ENCODE data around the gene DCXR. TPM values are rescaled to one million over a fixed set of nuclear protein-coding genes. Genes with fewer than 3 reads are reported as not detected.
"Not testable (repeated sequence)": the region's sequence is repeated elsewhere in the genome, so short reads cannot be mapped to it uniquely, and the experiment has no call there.

DCXR gene
- total and polyA plus RNA-seq, 7 donors = 44.3 to 163 (median 94.8) TPM

DNA sequence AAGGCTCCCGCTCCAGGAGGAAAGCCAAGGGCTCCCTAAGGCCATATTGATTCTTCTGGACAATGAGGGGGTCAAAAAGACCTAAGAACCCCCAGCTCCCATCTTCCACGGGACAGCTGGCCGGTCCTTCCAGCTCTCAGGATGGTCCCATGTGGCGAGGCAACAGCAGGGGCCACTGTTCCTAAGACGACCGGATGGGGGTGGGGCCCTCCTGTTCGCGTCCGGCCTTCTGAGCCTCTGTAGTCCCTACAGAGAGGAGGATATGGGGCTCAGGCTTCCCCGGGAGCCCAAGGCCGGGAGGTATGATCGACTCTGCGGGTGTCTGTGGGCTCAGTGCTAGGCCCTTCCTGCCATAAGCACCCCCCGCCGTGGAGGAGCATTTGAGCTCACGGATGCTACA, 6.0 kb upstream of the DCXR start:
- Histone ChIP-seq H3K9me3 (no peaks in the 10 kb centered on the region), H3K27ac (no peak overlapping the region), H3K27me3 (no peaks in the 10 kb centered on the region), H3K36me3 (peaks cover 0 to 18% (median 3%) of the 10 kb centered on the region in 4 donors), H3K4me3 (no peak overlapping the region), H3K4me1 (no peaks in the 10 kb centered on the region)
- WGBS, 2 donors = 84 to 88% methylated on average over 16 of the region's 16 CpGs
- intact Hi-C loops (cut with DNase I) = no loop called here
- DNase-seq = no peak
- TF ChIP-seq EP300 (IDR thresholded peaks at IDR 0.05) (no peak), POLR2A (IDR thresholded peaks at IDR 0.05) (no peak), CTCF (IDR thresholded peaks at IDR 0.05) (no peak), POLR2AphosphoS5 (IDR thresholded peaks at IDR 0.05) (no peak)

GRCh38 chr17:82042649-82043048, 5.2 kb upstream of the DCXR start:
- WGBS, 2 donors = 89 to 90% methylated on average over 9 of the region's 9 CpGs
- H3K4me3 ChIP-seq = no peak overlapping the region
- H3K4me1 ChIP-seq = peaks cover 0 to 5% (median 2%) of the 10 kb centered on the region in 4 donors
- no peak overlapping the region for H3K27ac ChIP-seq
- intact Hi-C loops (cut with DNase I) = no loop called here
- no peak for TF ChIP-seq EP300 (IDR thresholded peaks at IDR 0.05)
- TF ChIP-seq POLR2AphosphoS5 (IDR thresholded peaks at IDR 0.05) = no peak
- no peak for TF ChIP-seq POLR2A (IDR thresholded peaks at IDR 0.05)
- TF ChIP-seq CTCF (IDR thresholded peaks at IDR 0.05) = no peak
- H3K9me3 ChIP-seq = no peaks in the 10 kb centered on the region
- no peaks in the 10 kb centered on the region for H3K27me3 ChIP-seq
- no peak for DNase-seq
- H3K36me3 ChIP-seq = peaks cover 0 to 9% (median 2%) of the 10 kb centered on the region in 4 donors

DNA sequence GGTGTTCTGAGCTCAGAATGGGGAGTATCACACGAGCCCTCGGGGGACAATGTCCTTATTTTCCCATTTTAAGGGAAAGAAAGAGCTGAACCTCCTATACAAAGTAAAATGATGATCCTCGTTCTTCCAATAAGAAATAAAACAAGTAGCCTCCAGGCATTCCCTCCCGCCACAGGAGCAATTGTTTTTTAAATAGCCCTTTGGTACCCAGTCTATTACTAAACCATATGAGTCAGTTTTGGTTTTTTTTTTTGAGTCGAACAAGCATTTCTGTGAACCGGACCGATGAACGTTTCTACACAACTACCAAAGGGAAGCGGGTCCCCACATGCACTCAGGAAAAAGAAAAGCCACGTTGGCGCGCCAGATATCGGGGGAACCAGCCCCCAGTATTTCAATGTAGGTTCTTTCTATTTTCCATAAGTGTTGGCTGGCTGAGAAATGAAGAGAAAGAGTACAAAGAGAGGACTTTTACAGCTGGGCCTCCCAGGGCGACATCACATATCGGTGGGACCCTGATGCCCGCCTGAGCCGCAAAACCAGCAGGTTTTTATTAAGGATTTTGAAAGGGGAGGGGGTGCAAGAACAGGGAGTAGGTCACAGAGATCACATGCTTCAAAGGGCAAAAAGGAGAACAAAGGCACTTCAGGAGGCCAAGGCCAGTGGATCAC, 3.8 kb upstream of the DCXR start:
- DNase-seq = no peak
- Histone ChIP-seq H3K27ac (no peak overlapping the region), H3K36me3 (no peaks in the 10 kb centered on the region), H3K4me3 (no peak overlapping the region), H3K4me1 (peaks cover 3 to 14% (median 10%) of the 10 kb centered on the region in 4 donors), H3K27me3 (no peaks in the 10 kb centered on the region), H3K9me3 (no peaks in the 10 kb centered on the region)
- intact Hi-C loops (cut with DNase I) = no loop called here
- TF ChIP-seq EP300 (IDR thresholded peaks at IDR 0.05) (no peak), CTCF (IDR thresholded peaks at IDR 0.05) (no peak), POLR2A (IDR thresholded peaks at IDR 0.05) (no peak), POLR2AphosphoS5 (IDR thresholded peaks at IDR 0.05) (no peak)
- WGBS, 2 donors = 84 to 89% methylated on average over 17 of the region's 17 CpGs

GRCh38 chr17:82039695-82040299, 2.3 kb upstream of the DCXR start:
- 92 to 94% methylated on average over 8 of the region's 8 CpGs for WGBS, 2 donors

GRCh38 chr17:82038796-82039409, 1.4 kb upstream of the DCXR start:
- DNase-seq; H3K4me3 ChIP-seq; H3K9me3 ChIP-seq; H3K27me3 ChIP-seq; intact Hi-C loops (cut with DNase I); H3K27ac ChIP-seq; H3K36me3 ChIP-seq: not testable (repeated sequence)
- WGBS, 2 donors = 85 to 90% methylated on average over 16 of the region's 16 CpGs
- peaks cover 3 to 21% (median 16%) of the 10 kb centered on the region in 4 donors for H3K4me1 ChIP-seq

More at GRCh38 chr17:82039695-82040299, 2.3 kb upstream of the DCXR start:
- Histone ChIP-seq H3K4me1 (peaks cover 3 to 21% (median 16%) of the 10 kb centered on the region in 4 donors), H3K27me3 (no peaks in the 10 kb centered on the region), H3K9me3 (no peaks in the 10 kb centered on the region), H3K4me3 (no peak overlapping the region), H3K36me3 (no peaks in the 10 kb centered on the region), H3K27ac (no peak overlapping the region)
- DNase-seq = no peak
- TF ChIP-seq POLR2A (IDR thresholded peaks at IDR 0.05) = no peak
- TF ChIP-seq POLR2AphosphoS5 (IDR thresholded peaks at IDR 0.05) = no peak
- TF ChIP-seq CTCF (IDR thresholded peaks at IDR 0.05) = no peak
- no peak for TF ChIP-seq EP300 (IDR thresholded peaks at IDR 0.05)
- intact Hi-C loops (cut with DNase I) = no loop called here

All from sigmoid colon (tissue), 7 donors.